ENCODE results near the gene E4F1.

The E4F1 gene

DNA sequence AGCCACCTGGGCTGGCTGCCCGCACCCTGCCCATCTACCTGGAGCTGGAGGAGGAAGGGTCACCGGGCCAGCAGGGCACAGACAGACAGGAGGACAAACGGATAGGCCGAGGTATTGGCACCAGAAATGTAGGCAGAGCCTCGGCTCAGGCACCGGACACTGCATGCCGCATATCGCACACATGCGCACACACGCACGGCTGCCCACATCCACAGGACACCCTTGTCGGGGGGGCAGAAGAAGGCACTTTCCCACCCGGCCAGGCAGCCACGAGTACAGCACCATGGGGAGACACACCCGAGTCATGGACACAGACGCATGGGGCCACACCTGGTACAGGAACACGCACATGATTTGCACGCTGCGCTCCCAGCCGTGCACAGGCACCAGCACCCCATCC is 41.4 kb upstream of the E4F1 start:
- DNase-seq (ENCODE audit: low read depth), result no peak
- TF ChIP-seq, protein P1, sequence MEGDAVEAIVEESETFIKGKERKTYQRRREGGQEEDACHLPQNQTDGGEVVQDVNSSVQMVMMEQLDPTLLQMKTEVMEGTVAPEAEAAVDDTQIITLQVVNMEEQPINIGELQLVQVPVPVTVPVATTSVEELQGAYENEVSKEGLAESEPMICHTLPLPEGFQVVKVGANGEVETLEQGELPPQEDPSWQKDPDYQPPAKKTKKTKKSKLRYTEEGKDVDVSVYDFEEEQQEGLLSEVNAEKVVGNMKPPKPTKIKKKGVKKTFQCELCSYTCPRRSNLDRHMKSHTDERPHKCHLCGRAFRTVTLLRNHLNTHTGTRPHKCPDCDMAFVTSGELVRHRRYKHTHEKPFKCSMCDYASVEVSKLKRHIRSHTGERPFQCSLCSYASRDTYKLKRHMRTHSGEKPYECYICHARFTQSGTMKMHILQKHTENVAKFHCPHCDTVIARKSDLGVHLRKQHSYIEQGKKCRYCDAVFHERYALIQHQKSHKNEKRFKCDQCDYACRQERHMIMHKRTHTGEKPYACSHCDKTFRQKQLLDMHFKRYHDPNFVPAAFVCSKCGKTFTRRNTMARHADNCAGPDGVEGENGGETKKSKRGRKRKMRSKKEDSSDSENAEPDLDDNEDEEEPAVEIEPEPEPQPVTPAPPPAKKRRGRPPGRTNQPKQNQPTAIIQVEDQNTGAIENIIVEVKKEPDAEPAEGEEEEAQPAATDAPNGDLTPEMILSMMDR (IDR thresholded peaks at IDR 0.05; ENCODE audit: insufficient read depth, low read depth, low read length, missing control alignments), result no peak
- no peak overlapping the region for H3K4me3 ChIP-seq (ENCODE audit: low read depth, low read length)

DNA sequence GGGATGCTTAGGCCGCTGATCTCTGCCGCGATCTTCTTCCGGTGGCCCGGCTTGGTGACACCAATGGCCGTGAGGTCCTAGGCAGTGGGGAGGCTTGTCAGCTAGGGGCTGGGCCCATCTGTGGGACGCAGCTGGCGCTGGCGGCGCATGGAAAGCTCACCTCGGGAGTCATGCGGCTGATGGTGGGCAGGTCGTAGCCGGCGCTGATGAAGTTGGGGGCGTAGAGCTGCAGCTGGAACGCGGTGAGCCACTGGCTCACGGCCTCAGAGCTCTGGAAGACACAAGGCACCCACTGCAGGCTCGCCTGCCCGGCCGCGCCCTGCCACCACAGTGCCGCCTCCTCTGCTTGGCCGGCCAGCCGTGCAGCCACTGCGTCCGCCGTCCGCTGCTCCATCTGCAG is 39.7 kb upstream of the E4F1 start:
- no peak for DNase-seq (ENCODE audit: low read depth)
- H3K4me3 ChIP-seq (ENCODE audit: low read depth, low read length), result no peak overlapping the region
- TF ChIP-seq, protein P1 (IDR thresholded peaks at IDR 0.05; ENCODE audit: insufficient read depth, low read depth, low read length, missing control alignments), result no peak

DNA sequence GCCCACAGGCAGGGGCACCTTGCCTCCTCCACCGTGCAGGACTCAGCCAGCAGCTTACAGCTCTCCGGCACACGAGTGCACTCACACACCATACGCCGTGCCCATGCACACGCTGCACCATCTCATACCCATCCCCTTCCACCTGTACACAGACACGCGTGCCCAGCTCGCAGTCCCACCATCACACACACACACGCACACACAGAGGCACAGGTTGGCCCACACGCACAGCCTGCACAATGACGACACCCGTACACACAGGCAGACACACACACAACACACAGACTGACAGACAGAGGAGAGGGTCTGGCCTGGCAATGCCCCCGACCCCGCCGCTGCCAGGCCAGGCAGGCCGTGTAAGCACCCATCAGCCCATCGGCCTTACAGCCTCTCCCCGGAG is 39.0 kb upstream of the E4F1 start:
- H3K4me3 ChIP-seq (ENCODE audit: low read depth, low read length), result no peak overlapping the region
- DNase-seq (ENCODE audit: low read depth), result no peak
- TF ChIP-seq, protein P1 (IDR thresholded peaks at IDR 0.05; ENCODE audit: insufficient read depth, low read depth, low read length, missing control alignments), result no peak

DNA sequence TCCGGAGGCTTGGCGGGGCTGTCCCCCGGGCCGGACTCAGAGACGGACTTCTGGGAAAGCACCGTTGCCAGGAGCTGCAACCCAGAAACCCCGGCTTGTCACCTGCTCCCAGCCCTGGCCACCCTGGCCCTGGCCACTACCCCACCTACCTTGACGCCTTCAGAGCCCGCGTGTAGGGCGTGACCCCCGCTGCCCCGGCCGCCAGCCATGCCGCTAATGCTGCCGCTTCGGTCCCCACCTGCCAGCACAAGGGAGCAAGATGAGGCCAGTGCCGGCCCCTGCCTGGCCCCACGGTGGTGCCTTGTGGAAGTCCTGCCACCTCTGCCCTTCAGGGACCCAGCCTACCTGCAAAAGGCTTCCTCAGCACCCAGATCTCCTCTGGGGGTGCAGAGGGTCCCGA is 38.4 kb upstream of the E4F1 start:
- TF ChIP-seq, protein P1 (IDR thresholded peaks at IDR 0.05; ENCODE audit: insufficient read depth, low read depth, low read length, missing control alignments), result no peak
- no peak overlapping the region for H3K4me3 ChIP-seq (ENCODE audit: low read depth, low read length)
- no peak for DNase-seq (ENCODE audit: low read depth)

DNA sequence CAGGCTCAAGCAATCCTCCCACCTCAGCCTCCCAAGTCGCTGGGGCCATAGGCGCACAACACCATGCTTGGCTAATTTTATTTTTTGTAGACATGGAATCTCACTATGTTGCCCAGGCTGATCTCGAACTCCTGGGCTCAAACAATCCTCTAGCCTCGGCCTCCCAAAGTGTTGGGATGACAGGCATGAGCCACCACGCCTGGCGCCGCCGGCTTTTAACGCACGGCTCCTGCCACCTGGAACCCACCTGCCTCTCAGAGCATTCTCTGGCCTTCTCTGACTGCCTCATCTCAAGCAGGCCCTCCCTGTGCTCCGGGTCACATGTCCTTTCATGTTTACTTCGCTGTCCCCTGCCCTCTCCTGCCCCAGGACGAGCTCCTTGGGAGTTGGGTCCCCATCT is 37.3 kb upstream of the E4F1 start:
- H3K4me3 ChIP-seq (ENCODE audit: low read depth, low read length), result no peak overlapping the region
- TF ChIP-seq, protein P1 (IDR thresholded peaks at IDR 0.05; ENCODE audit: insufficient read depth, low read depth, low read length, missing control alignments), result no peak
- DNase-seq (ENCODE audit: low read depth), result no peak

DNA sequence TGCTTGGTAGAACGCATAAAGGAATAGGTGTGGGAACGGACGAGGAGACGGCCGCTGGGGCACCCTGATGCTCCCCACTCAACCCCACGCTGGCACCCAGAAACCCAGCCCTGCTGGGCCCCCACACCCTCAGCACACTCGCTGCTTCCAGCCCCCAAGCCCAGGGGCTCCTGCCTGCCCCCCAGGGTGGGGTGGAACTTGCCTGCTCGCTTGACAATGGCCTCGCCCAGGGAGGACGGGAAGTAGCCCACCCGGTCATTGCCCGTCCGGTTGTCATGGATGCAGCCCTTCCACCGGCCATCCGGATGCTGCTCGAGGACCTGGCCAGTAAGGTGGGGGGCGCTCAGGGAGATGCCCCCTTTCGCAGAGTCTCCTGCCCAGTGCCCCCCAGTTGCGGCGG is 36.9 kb upstream of the E4F1 start:
- TF ChIP-seq, protein P1 (IDR thresholded peaks at IDR 0.05; ENCODE audit: insufficient read depth, low read depth, low read length, missing control alignments), result no peak
- H3K4me3 ChIP-seq (ENCODE audit: low read depth, low read length), result no peak overlapping the region
- no peak for DNase-seq (ENCODE audit: low read depth)

DNA sequence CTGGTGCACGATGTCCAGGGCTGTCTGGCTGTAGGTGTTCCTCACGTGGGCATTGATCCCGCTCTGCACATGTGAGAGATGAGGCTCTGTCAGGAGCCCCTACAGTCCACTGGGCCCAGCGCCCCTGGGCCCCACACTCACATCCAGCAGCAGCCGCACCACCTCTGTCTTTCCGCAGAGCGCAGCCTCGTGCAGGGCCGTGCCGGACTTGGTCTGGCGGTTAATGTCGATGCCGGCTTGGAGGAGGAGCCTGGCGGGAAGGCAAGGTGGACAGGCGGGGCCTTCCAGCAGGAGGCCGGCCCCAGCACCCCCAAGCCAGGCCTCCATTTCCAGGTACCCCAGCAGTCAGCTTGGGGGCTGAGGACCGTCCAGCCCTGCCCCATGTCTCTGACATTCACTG is 36.2 kb upstream of the E4F1 start:
- TF ChIP-seq, protein P1 (IDR thresholded peaks at IDR 0.05; ENCODE audit: insufficient read depth, low read depth, low read length, missing control alignments), result no peak
- no peak overlapping the region for H3K4me3 ChIP-seq (ENCODE audit: low read depth, low read length)
- no peak for DNase-seq (ENCODE audit: low read depth)
